Measurements from ENCODE around the gene VAMP5. TPM values are rescaled to one million over a fixed set of nuclear protein-coding genes. Genes with fewer than 3 reads are reported as not detected.
"Not testable (repeated sequence)": the region's sequence is repeated elsewhere in the genome, so short reads cannot be mapped to it uniquely, and the experiment has no call there.

The VAMP5 gene
- total RNA-seq, 1 donor from 2014 or later: 41.0 TPM

DNA sequence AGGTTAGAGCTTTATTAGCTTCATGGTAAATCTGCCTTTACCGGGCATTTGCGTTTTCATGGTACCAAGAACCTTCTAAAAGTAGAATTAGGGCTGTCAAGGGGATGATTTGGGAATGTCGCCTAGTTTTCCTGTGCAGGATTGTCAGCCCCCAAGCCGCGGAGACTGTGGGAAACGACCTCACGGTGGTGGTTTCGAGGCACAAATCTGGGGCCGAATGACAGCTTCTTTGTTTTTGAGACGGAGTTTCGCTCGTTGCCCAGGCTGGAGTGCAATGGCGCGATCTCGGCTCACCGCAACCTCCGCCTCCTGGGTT, 31.1 kb downstream of the VAMP5 start:
- DNase-seq (ENCODE audit: low spot score): no peak
- H3K4me3 Mint-ChIP-seq (ENCODE audit: low read depth): peak overlapping the region; percentile 94
- H3K4me1 Mint-ChIP-seq (ENCODE audit: low read depth): peaks cover 12% of the 10 kb centered on the region
- H3K9me3 Mint-ChIP-seq: no peaks in the 10 kb centered on the region
- intact Hi-C loops (cut with micrococcal nuclease): loop anchor here (5.0 to 10.0 kb wide), 2 partner anchors 492 to 579 kb away; partner anchors contain the start of genes IMMT, MRPL35, POLR1A and PTCD3
- no peak overlapping the region for H3K27ac Mint-ChIP-seq
- H3K27me3 Mint-ChIP-seq (ENCODE audit: low read depth): no peaks in the 10 kb centered on the region
- peaks cover 27% of the 10 kb centered on the region for H3K36me3 Mint-ChIP-seq (ENCODE audit: low read depth)

DNA sequence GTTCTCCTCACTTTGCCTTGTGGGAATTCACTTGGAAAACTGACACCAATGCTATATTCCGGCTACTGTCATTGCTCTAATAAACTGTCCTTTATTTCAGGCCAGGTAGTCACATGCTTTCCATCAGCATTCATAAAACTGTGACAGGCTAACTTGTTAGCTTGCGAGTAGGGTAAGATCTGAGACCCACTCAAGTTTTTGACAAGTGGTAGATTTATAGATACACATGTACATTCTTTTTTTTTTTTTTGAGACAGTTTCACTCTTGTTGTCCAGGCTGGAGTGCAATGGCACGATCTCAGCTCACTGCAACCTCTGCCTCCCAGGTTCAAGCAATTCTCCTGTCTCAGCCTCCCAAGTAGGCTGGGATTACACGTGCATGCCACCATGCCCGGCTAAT, 33.5 kb downstream of the VAMP5 start:
- H3K9me3 Mint-ChIP-seq; DNase-seq (ENCODE audit: low spot score); H3K27ac Mint-ChIP-seq; H3K27me3 Mint-ChIP-seq (ENCODE audit: low read depth): not testable (repeated sequence)
- H3K4me1 Mint-ChIP-seq (ENCODE audit: low read depth): peaks cover 12% of the 10 kb centered on the region
- peaks cover 34% of the 10 kb centered on the region for H3K36me3 Mint-ChIP-seq (ENCODE audit: low read depth)
- peak overlapping the region; percentile 94 for H3K4me3 Mint-ChIP-seq (ENCODE audit: low read depth)
- intact Hi-C loops (cut with micrococcal nuclease): loop anchor here (2.0 to 10.0 kb wide), 3 partner anchors 15 to 577 kb away; partner anchors contain the start of genes IMMT, MRPL35, POLR1A and PTCD3

DNA sequence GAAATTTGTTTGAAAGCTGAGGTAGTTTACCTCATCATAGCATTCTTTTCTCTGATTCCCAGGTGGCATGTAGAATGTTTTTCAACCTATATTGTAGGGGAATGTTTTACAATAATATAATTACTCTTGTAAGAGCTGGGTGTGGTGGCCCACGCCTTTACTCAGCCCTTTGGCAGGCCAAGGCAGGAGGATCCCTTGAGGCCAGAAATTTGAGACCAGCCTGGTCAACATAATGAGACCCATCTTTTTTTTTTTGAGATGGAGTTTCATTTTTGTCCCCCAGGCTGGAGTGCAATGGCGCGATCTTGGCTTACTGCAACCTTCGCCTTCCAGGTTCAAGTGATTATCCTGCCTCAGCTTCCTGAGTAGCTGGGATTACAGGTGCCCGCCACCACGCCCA, 35.4 kb downstream of the VAMP5 start:
- Mint-ChIP-seq H3K4me1 (ENCODE audit: low read depth) (peaks cover 14% of the 10 kb centered on the region), H3K9me3 (no peaks in the 10 kb centered on the region), H3K4me3 (ENCODE audit: low read depth) (no peak overlapping the region), H3K27me3 (ENCODE audit: low read depth) (no peaks in the 10 kb centered on the region), H3K27ac (no peak overlapping the region), H3K36me3 (ENCODE audit: low read depth) (peaks cover 51% of the 10 kb centered on the region)
- DNase-seq (ENCODE audit: low spot score): no peak
- intact Hi-C loops (cut with micrococcal nuclease): loop anchor here (5.0 to 10.0 kb wide), 2 partner anchors 488 to 575 kb away; partner anchors contain the start of genes IMMT, MRPL35, POLR1A and PTCD3

GRCh38 chr2:85621338-85621737, 37.1 kb downstream of the VAMP5 start:
- Mint-ChIP-seq H3K27me3 (ENCODE audit: low read depth) (no peaks in the 10 kb centered on the region), H3K9me3 (no peaks in the 10 kb centered on the region), H3K4me1 (ENCODE audit: low read depth) (peaks cover 14% of the 10 kb centered on the region), H3K36me3 (ENCODE audit: low read depth) (peaks cover 64% of the 10 kb centered on the region), H3K27ac (peak overlapping the region; percentile 15), H3K4me3 (ENCODE audit: low read depth) (no peak overlapping the region)
- no peak for DNase-seq (ENCODE audit: low spot score)
- intact Hi-C loops (cut with micrococcal nuclease): no loop called here

DNA sequence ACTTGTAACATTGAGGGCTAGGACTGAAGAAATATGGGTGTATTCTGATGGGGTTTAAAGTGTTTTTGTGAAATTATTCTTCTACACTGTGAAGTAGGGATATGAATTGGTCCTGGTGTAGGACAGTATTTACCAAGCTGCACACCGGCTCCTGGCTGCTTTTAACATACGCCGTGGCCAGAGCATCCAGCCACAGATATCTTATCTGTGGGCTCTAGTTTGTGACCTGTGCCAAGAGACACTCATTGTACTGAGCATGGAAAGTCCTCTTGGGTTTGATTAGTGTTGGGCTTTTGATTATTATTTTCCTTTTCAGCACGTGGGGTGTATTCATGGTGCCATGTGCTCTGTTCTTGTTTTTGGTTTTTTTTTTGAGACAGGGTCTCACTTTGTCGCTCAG, 39.8 kb downstream of the VAMP5 start:
- DNase-seq (ENCODE audit: low spot score): no peak
- H3K9me3 Mint-ChIP-seq: no peaks in the 10 kb centered on the region
- H3K4me3 Mint-ChIP-seq (ENCODE audit: low read depth): no peak overlapping the region
- peaks cover 5% of the 10 kb centered on the region for H3K4me1 Mint-ChIP-seq (ENCODE audit: low read depth)
- H3K27me3 Mint-ChIP-seq (ENCODE audit: low read depth): no peaks in the 10 kb centered on the region
- peaks cover 67% of the 10 kb centered on the region for H3K36me3 Mint-ChIP-seq (ENCODE audit: low read depth)
- no peak overlapping the region for H3K27ac Mint-ChIP-seq
- intact Hi-C loops (cut with micrococcal nuclease): no loop called here

GRCh38 chr2:85628658-85629057, 44.4 kb downstream of the VAMP5 start:
- peaks cover 78% of the 10 kb centered on the region for H3K36me3 Mint-ChIP-seq (ENCODE audit: low read depth)
- intact Hi-C loops (cut with micrococcal nuclease): no loop called here
- DNase-seq (ENCODE audit: low spot score): no peak
- H3K27me3 Mint-ChIP-seq (ENCODE audit: low read depth): no peaks in the 10 kb centered on the region
- H3K4me3 Mint-ChIP-seq (ENCODE audit: low read depth): no peak overlapping the region
- H3K4me1 Mint-ChIP-seq (ENCODE audit: low read depth): peaks cover 4% of the 10 kb centered on the region
- H3K9me3 Mint-ChIP-seq: no peaks in the 10 kb centered on the region
- no peak overlapping the region for H3K27ac Mint-ChIP-seq

- peaks cover 71% of the 10 kb centered on the region for H3K36me3 Mint-ChIP-seq (ENCODE audit: low read depth)
- no peak overlapping the region for H3K4me3 Mint-ChIP-seq (ENCODE audit: low read depth)
- H3K27me3 Mint-ChIP-seq (ENCODE audit: low read depth): no peaks in the 10 kb centered on the region
- no peak for DNase-seq (ENCODE audit: low spot score)
- peaks cover 4% of the 10 kb centered on the region for H3K4me1 Mint-ChIP-seq (ENCODE audit: low read depth)
- no peaks in the 10 kb centered on the region for H3K9me3 Mint-ChIP-seq
- no peak overlapping the region for H3K27ac Mint-ChIP-seq
- intact Hi-C loops (cut with micrococcal nuclease): no loop called here
Observed at GRCh38 chr2:85631316-85631715, 47.1 kb downstream of the VAMP5 start.

GRCh38 chr2:85635011-85635410, 50.8 kb downstream of the VAMP5 start:
- Mint-ChIP-seq H3K4me3 (ENCODE audit: low read depth) (no peak overlapping the region), H3K4me1 (ENCODE audit: low read depth) (peaks cover 7% of the 10 kb centered on the region), H3K27me3 (ENCODE audit: low read depth) (no peaks in the 10 kb centered on the region), H3K9me3 (no peaks in the 10 kb centered on the region), H3K27ac (no peak overlapping the region), H3K36me3 (ENCODE audit: low read depth) (peaks cover 82% of the 10 kb centered on the region)
- intact Hi-C loops (cut with micrococcal nuclease): no loop called here
- no peak for DNase-seq (ENCODE audit: low spot score)

GRCh38 chr2:85635636-85636035, 51.4 kb downstream of the VAMP5 start:
- no peak overlapping the region for H3K27ac Mint-ChIP-seq
- H3K9me3 Mint-ChIP-seq: no peaks in the 10 kb centered on the region
- H3K4me3 Mint-ChIP-seq (ENCODE audit: low read depth): no peak overlapping the region
- DNase-seq (ENCODE audit: low spot score): no peak
- intact Hi-C loops (cut with micrococcal nuclease): loop anchor here (2.0 kb wide), 2 partner anchors 43 to 71 kb away; no protein-coding TSS in a partner anchor
- no peaks in the 10 kb centered on the region for H3K27me3 Mint-ChIP-seq (ENCODE audit: low read depth)
- peaks cover 7% of the 10 kb centered on the region for H3K4me1 Mint-ChIP-seq (ENCODE audit: low read depth)
- peaks cover 82% of the 10 kb centered on the region for H3K36me3 Mint-ChIP-seq (ENCODE audit: low read depth)

GRCh38 chr2:85642725-85643124, 58.5 kb downstream of the VAMP5 start:
- Mint-ChIP-seq H3K9me3 (no peaks in the 10 kb centered on the region), H3K4me1 (ENCODE audit: low read depth) (peaks cover 16% of the 10 kb centered on the region), H3K36me3 (ENCODE audit: low read depth) (peaks cover 88% of the 10 kb centered on the region), H3K27me3 (ENCODE audit: low read depth) (no peaks in the 10 kb centered on the region), H3K4me3 (ENCODE audit: low read depth) (no peak overlapping the region), H3K27ac (peak overlapping the region; percentile 58)
- intact Hi-C loops (cut with micrococcal nuclease): no loop called here
- DNase-seq (ENCODE audit: low spot score): no peak

Other genes starting within 250 kb of the VAMP5 start
- 26.3 and 29.6 TPM in 2 replicates for gene RETSAT, start 229.9 kb upstream of the VAMP5 start, total RNA-seq
- gene ELMOD3, start 229.7 kb upstream of the VAMP5 start, total RNA-seq: 17.0 and 18.9 TPM in 2 replicates
- gene CAPG, start 174.1 kb upstream of the VAMP5 start, total RNA-seq: 145 and 146 TPM in 2 replicates
- 0.48 and 1.3 TPM in 2 replicates for gene SH2D6, start 165.7 kb upstream of the VAMP5 start, total RNA-seq
- gene MAT2A, start 45.3 kb upstream of the VAMP5 start, total RNA-seq: 395 and 403 TPM in 2 replicates
- gene GGCX, start 22.9 kb upstream of the VAMP5 start, total RNA-seq: 25.1 and 27.0 TPM in 2 replicates
- 99.7 and 101 TPM in 2 replicates for gene VAMP8, start 6.8 kb upstream of the VAMP5 start, total RNA-seq
- gene RNF181, start 11.3 kb downstream of the VAMP5 start, total RNA-seq: 130 and 134 TPM in 2 replicates
- 6.5 and 7.0 TPM in 2 replicates for gene TMEM150A, start 18.3 kb downstream of the VAMP5 start, total RNA-seq
- 34.7 and 35.6 TPM in 2 replicates for gene C2orf68, start 27.6 kb downstream of the VAMP5 start, total RNA-seq
- gene USP39, start 31.8 kb downstream of the VAMP5 start, total RNA-seq: 84.1 and 90.1 TPM in 2 replicates
- not detected in 2 replicates for gene SFTPB, start 83.8 kb downstream of the VAMP5 start, total RNA-seq
- 21.9 and 23.5 TPM in 2 replicates for gene GNLY, start 109.9 kb downstream of the VAMP5 start, total RNA-seq
- 0.07 and 0.11 TPM in 2 replicates for gene ATOH8, start 169.6 kb downstream of the VAMP5 start, total RNA-seq

Data from activated T-helper 2 cell treated with anti-CD3 and anti-CD28 coated beads, Interferon-gamma antibody, Interleukin-2, Interleukin-4, amounts not matched to agents 10 μg/mL and 5 μg/mL and 100 μg/mL, durations not matched to agents 14 hours and 24 hours and 36 hours (primary cell).